GM12878 (cell line): ENCODE measurements around the gene MAB21L1.

Experiments
- ATF2 ChIP-seq: IDR thresholded peaks from 2 replicates; pipeline ENCODE4 v1.6.1; 2012; ENCODE audit warnings: low read length, inconsistent platforms
- CTCF ChIP-seq, 3 experiments: IDR thresholded peaks in 2 of 3; conservative IDR thresholded peaks in 1 of 3; 2 replicates each; pipeline ENCODE4 v1.5.1; 2011; ENCODE audit warnings: low read depth in 3 of 3, low read length in 3 of 3, mild to moderate bottlenecking in 3 of 3, control low read depth in 2 of 3, moderate library complexity in 2 of 3, inconsistent platforms in 1 of 3, mixed read lengths in 1 of 3; ENCODE audit not compliant: control insufficient read depth in 2 of 3, insufficient read depth in 1 of 3; ENCODE audit errors: extremely low read depth in 1 of 3
- HDGF ChIP-seq: fragments of 450-650 bp; IDR thresholded peaks from 2 replicates; pipeline ENCODE4 v1.6.1; 2016; ENCODE audit warnings: antibody characterized with exemption
- REST ChIP-seq: IDR thresholded peaks from 2 replicates; pipeline ENCODE4 v1.6.1; 2012; ENCODE audit warnings: mild to moderate bottlenecking, low read depth, low read length
- TAF1 ChIP-seq: IDR thresholded peaks from 2 replicates; pipeline ENCODE4 v1.6.1; 2011; ENCODE audit warnings: mild to moderate bottlenecking, low read depth, low read length, borderline replicate concordance
- ZNF24 ChIP-seq: fragments of 450-650 bp; IDR thresholded peaks from 2 replicates; pipeline ENCODE4 v1.6.1; 2017; ENCODE audit warnings: antibody characterized with exemption, mild to moderate bottlenecking

GRCh38 chr13:35485424-35485823 lies 8.9 kb upstream of the MAB21L1 start:
- no peak for TF ChIP-seq HDGF
- no peak for TF ChIP-seq REST
- TF ChIP-seq TAF1, result no peak
- no peak for TF ChIP-seq CTCF (IDR thresholded peaks at IDR 0.05 in 2 of 3, conservative IDR thresholded peaks at IDR 0.05 in 1 of 3; ENCODE audit: control insufficient read depth in 2 of 3, extremely low read depth in 1 of 3, insufficient read depth in 1 of 3, low read depth in 3 of 3, low read length in 3 of 3)
- no peak for TF ChIP-seq ZNF24
- no peak for TF ChIP-seq ATF2
